Brain microvascular endothelial cell (primary cell): ENCODE measurements around the gene PIK3AP1.

Experiments
- DNase-seq: peaks from one replicate; pipeline ENCODE4 v3.0.0-alpha.2; 2020
- H3K27ac ChIP-seq: fragments of 250-450 bp; sonication (Bioruptor Pico); 2 replicates; pipeline ENCODE4 v1.5.1; 2020; ENCODE audit warnings: mild to moderate bottlenecking, moderate library complexity
- H3K27me3 ChIP-seq: fragments of 250-450 bp; sonication (Bioruptor Pico); replicated peaks from 2 replicates; pipeline ENCODE4 v1.5.1; 2020; ENCODE audit warnings: mild to moderate bottlenecking
- H3K36me3 ChIP-seq: fragments of 250-450 bp; sonication (Bioruptor Pico); replicated peaks from 2 replicates; pipeline ENCODE4 v1.5.1; 2020; ENCODE audit warnings: mild to moderate bottlenecking
- H3K4me3 ChIP-seq: 2 replicates; pipeline ENCODE4 v1.5.1; 2011; ENCODE audit warnings: low read depth, mild to moderate bottlenecking, control low read depth, low read length, moderate library complexity
- CTCF ChIP-seq: IDR thresholded peaks from 2 replicates; pipeline ENCODE4 v1.5.1; 2011; ENCODE audit warnings: low read depth, mild to moderate bottlenecking, moderate library complexity, low read length, control low read depth, inconsistent platforms; ENCODE audit errors: missing control alignments
- in situ Hi-C: cut with HindIII; loops from 2 replicates; pipeline ENCODE4 v1.10.0; 2017; ENCODE audit warnings: low sequenced_read_pairs, low pct_ligation_motif_present

The PIK3AP1 gene

GRCh38 chr10:96610817-96611216 lies 109.5 kb downstream of the PIK3AP1 start:
- Histone ChIP-seq H3K4me3 (no peak overlapping the region), H3K36me3 (no peaks in the 10 kb centered on the region), H3K27me3 (no peaks in the 10 kb centered on the region), H3K27ac (no peak overlapping the region)
- DNase-seq = no peak
- TF ChIP-seq CTCF = no peak
- in situ Hi-C loops = no loop called here

- in situ Hi-C loops = no loop called here
- H3K36me3 ChIP-seq = no peaks in the 10 kb centered on the region
- TF ChIP-seq CTCF = no peak
- no peaks in the 10 kb centered on the region for H3K27me3 ChIP-seq
- no peak overlapping the region for H3K4me3 ChIP-seq
- DNase-seq = no peak
- no peak overlapping the region for H3K27ac ChIP-seq
These were observed 110.8 kb downstream of the PIK3AP1 start for GRCh38 chr10:96609510-96609909.

GRCh38 chr10:96608805-96609204 lies 111.5 kb downstream of the PIK3AP1 start:
- in situ Hi-C loops = no loop called here
- H3K36me3 ChIP-seq = no peaks in the 10 kb centered on the region
- no peaks in the 10 kb centered on the region for H3K27me3 ChIP-seq
- TF ChIP-seq CTCF = no peak
- H3K4me3 ChIP-seq = no peak overlapping the region
- no peak for DNase-seq
- no peak overlapping the region for H3K27ac ChIP-seq

GRCh38 chr10:96608262-96608661 lies 112.1 kb downstream of the PIK3AP1 start:
- Histone ChIP-seq H3K4me3 (no peak overlapping the region), H3K36me3 (no peaks in the 10 kb centered on the region), H3K27me3 (no peaks in the 10 kb centered on the region), H3K27ac (no peak overlapping the region)
- no peak for TF ChIP-seq CTCF
- DNase-seq = no peak
- in situ Hi-C loops = no loop called here

GRCh38 chr10:96606946-96607345 lies 113.4 kb downstream of the PIK3AP1 start:
- Histone ChIP-seq H3K4me3 (no peak overlapping the region), H3K27ac (no peak overlapping the region), H3K27me3 (no peaks in the 10 kb centered on the region), H3K36me3 (no peaks in the 10 kb centered on the region)
- in situ Hi-C loops = no loop called here
- no peak for TF ChIP-seq CTCF
- DNase-seq = no peak

- peak; percentile 37 for DNase-seq
- no peak for TF ChIP-seq CTCF
- Histone ChIP-seq H3K4me3 (no peak overlapping the region), H3K27ac (no peak overlapping the region), H3K27me3 (no peaks in the 10 kb centered on the region), H3K36me3 (no peaks in the 10 kb centered on the region)
- in situ Hi-C loops = no loop called here
These were observed 114.1 kb downstream of the PIK3AP1 start for GRCh38 chr10:96606216-96606615.
